Measurements from ENCODE around the gene MRO. TPM values are rescaled to one million over a fixed set of nuclear protein-coding genes. Genes with fewer than 3 reads are reported as not detected.

MRO gene
- total RNA-seq, 1 donor = 1.8 TPM

GRCh38 chr18:50855976-50856757, 36.4 kb upstream of the MRO start:
- Histone ChIP-seq H2AFZ (ENCODE audit: low read length) (no peak overlapping the region), H3K27ac (ENCODE audit: low read depth, low read length) (no peak overlapping the region), H3K4me2 (ENCODE audit: insufficient read depth, low read length) (no peak overlapping the region), H4K20me1 (ENCODE audit: insufficient read depth, low read length) (no peaks in the 10 kb centered on the region), H3K27me3 (ENCODE audit: insufficient read depth, low read length) (no peaks in the 10 kb centered on the region), H3K4me3 (ENCODE audit: insufficient read depth, low read length) (no peak overlapping the region), H3K4me1 (ENCODE audit: insufficient read depth, low read length) (peaks cover 16% of the 10 kb centered on the region), H3K79me2 (ENCODE audit: insufficient read depth, low read length) (no peaks in the 10 kb centered on the region), H3K9me3 (ENCODE audit: low read depth, low read length) (no peaks in the 10 kb centered on the region), H3K36me3 (ENCODE audit: insufficient read depth, low read length) (no peaks in the 10 kb centered on the region)
- no peak for DNase-seq (ENCODE audit: insufficient read length, low spot score, missing footprints)
- TF ChIP-seq, protein P1, sequence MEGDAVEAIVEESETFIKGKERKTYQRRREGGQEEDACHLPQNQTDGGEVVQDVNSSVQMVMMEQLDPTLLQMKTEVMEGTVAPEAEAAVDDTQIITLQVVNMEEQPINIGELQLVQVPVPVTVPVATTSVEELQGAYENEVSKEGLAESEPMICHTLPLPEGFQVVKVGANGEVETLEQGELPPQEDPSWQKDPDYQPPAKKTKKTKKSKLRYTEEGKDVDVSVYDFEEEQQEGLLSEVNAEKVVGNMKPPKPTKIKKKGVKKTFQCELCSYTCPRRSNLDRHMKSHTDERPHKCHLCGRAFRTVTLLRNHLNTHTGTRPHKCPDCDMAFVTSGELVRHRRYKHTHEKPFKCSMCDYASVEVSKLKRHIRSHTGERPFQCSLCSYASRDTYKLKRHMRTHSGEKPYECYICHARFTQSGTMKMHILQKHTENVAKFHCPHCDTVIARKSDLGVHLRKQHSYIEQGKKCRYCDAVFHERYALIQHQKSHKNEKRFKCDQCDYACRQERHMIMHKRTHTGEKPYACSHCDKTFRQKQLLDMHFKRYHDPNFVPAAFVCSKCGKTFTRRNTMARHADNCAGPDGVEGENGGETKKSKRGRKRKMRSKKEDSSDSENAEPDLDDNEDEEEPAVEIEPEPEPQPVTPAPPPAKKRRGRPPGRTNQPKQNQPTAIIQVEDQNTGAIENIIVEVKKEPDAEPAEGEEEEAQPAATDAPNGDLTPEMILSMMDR (IDR thresholded peaks at IDR 0.05; ENCODE audit: extremely low read depth, low read depth, low read length) = no peak

- Histone ChIP-seq H3K4me2 (ENCODE audit: insufficient read depth, low read length) (peak overlapping the region; percentile 29), H3K27ac (ENCODE audit: low read depth, low read length) (peak overlapping the region; percentile 29)
Observed at GRCh38 chr18:50853863-50854271, 34.1 kb upstream of the MRO start.

DNA sequence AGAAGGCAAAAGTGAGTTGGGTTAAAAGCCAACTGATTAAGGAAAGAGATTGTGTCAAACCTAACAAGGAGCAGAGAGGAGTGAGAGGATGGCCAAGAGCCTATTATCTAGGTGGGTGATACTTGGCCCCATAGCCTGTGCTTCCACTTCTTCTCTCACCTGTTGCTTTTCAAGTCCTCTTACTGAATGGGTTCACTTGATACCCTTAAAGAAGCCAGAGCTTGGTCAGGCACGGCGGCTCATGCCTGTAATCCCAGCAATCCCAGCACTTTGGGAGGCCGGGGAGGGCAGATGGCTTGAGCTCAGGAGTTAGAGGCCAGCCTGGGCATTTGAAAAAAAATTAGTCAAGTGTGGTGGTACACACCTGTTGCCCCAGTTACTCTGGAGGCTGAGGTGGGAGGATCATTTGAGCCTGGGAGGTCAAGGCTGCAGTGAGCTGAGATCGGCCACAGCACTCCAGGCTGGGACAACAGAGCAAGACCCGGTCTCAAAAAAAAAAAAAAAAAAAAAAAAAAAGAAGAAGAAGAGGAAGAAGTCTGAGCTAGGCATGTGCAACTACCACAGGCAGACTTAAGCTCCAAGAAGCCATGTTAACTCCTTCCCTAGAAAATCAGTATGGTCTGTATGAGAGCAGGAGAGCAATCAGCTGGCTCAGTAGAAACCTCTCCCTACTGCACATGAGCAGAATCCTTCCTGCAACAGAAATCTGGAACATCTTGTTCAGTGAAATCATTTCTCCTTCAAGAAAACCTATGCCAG, 30.7 kb upstream of the MRO start:
- TF ChIP-seq, protein P1 (IDR thresholded peaks at IDR 0.05; ENCODE audit: extremely low read depth, low read depth, low read length) = no peak
- DNase-seq (ENCODE audit: insufficient read length, low spot score, missing footprints) = no peak
- H3K4me1 ChIP-seq (ENCODE audit: insufficient read depth, low read length) = peaks cover 22% of the 10 kb centered on the region

More at GRCh38 chr18:50853863-50854271, 34.1 kb upstream of the MRO start:
- Histone ChIP-seq H3K4me3 (ENCODE audit: insufficient read depth, low read length) (no peak overlapping the region), H3K79me2 (ENCODE audit: insufficient read depth, low read length) (no peaks in the 10 kb centered on the region), H4K20me1 (ENCODE audit: insufficient read depth, low read length) (no peaks in the 10 kb centered on the region), H3K36me3 (ENCODE audit: insufficient read depth, low read length) (no peaks in the 10 kb centered on the region), H3K9me3 (ENCODE audit: low read depth, low read length) (no peaks in the 10 kb centered on the region), H2AFZ (ENCODE audit: low read length) (peak overlapping the region; percentile 12), H3K27me3 (ENCODE audit: insufficient read depth, low read length) (no peaks in the 10 kb centered on the region), H3K4me1 (ENCODE audit: insufficient read depth, low read length) (peaks cover 16% of the 10 kb centered on the region)
- peak; percentile 78 for DNase-seq (ENCODE audit: insufficient read length, low spot score, missing footprints)
- TF ChIP-seq, protein P1 (IDR thresholded peaks at IDR 0.05; ENCODE audit: extremely low read depth, low read depth, low read length) = no peak

DNA sequence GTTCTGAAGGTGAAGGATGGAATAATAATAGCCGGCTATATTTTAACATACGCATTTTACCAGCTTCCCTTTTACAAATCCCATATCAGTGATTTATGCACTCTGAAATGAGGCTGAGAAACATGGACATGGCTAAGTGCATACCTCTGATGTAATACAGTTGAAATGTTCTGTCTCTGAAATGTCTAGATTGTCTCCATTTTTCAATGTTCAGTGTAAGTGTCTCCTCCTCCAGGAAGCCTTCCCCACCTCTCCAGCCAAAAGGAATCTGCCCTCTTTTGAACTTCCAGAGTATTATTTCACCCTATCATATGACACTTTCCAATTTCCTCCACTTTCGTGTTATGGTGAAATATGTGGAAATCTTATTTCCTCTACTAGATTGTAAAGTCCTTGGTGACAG, 29.6 kb upstream of the MRO start:
- no peak overlapping the region for H2AFZ ChIP-seq (ENCODE audit: low read length)
- H3K4me3 ChIP-seq (ENCODE audit: insufficient read depth, low read length) = no peak overlapping the region
- TF ChIP-seq, protein P1 (IDR thresholded peaks at IDR 0.05; ENCODE audit: extremely low read depth, low read depth, low read length) = no peak
- no peaks in the 10 kb centered on the region for H3K27me3 ChIP-seq (ENCODE audit: insufficient read depth, low read length)
- H3K9me3 ChIP-seq (ENCODE audit: low read depth, low read length) = no peaks in the 10 kb centered on the region
- no peaks in the 10 kb centered on the region for H4K20me1 ChIP-seq (ENCODE audit: insufficient read depth, low read length)
- peaks cover 20% of the 10 kb centered on the region for H3K4me1 ChIP-seq (ENCODE audit: insufficient read depth, low read length)
- H3K27ac ChIP-seq (ENCODE audit: low read depth, low read length) = no peak overlapping the region
- no peaks in the 10 kb centered on the region for H3K36me3 ChIP-seq (ENCODE audit: insufficient read depth, low read length)
- no peak overlapping the region for H3K4me2 ChIP-seq (ENCODE audit: insufficient read depth, low read length)
- H3K79me2 ChIP-seq (ENCODE audit: insufficient read depth, low read length) = no peaks in the 10 kb centered on the region
- DNase-seq (ENCODE audit: insufficient read length, low spot score, missing footprints) = no peak

More for the DNA sequence above, 30.7 kb upstream of the MRO start:
- no peak overlapping the region for H3K4me3 ChIP-seq (ENCODE audit: insufficient read depth, low read length)
- no peak overlapping the region for H2AFZ ChIP-seq (ENCODE audit: low read length)
- H3K9me3 ChIP-seq (ENCODE audit: low read depth, low read length) = no peaks in the 10 kb centered on the region
- H3K4me2 ChIP-seq (ENCODE audit: insufficient read depth, low read length) = no peak overlapping the region
- H3K27me3 ChIP-seq (ENCODE audit: insufficient read depth, low read length) = no peaks in the 10 kb centered on the region
- no peaks in the 10 kb centered on the region for H3K79me2 ChIP-seq (ENCODE audit: insufficient read depth, low read length)
- no peak overlapping the region for H3K27ac ChIP-seq (ENCODE audit: low read depth, low read length)
- no peaks in the 10 kb centered on the region for H3K36me3 ChIP-seq (ENCODE audit: insufficient read depth, low read length)
- H4K20me1 ChIP-seq (ENCODE audit: insufficient read depth, low read length) = no peaks in the 10 kb centered on the region

All from osteoblast (primary cell).